ENCODE measurements around the gene IZUMO4.

The IZUMO4 gene

DNA sequence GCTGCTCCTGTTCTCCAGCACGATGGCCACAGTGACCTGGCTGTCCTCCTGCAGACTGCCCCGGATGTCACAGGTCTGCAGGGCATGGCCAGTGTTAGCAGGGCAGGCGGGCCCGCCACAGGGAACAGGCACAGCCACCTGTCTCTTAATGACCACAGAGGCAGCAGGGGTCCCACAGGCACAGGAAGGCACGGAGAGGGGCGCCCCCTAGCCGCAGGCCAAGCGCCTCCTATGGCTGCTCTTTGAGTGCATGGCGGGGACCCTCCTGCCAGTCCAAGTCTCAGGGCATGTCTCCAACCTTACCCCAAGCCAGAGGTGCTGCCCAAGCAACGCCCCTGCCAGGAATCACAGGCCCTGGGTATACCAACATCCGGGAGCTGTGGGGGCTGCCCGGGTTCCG is 14.1 kb downstream of the IZUMO4 start:
- DNase-seq: no peak

- DNase-seq: no peak
Observed at GRCh38 chr19:2111425-2111824, 14.7 kb downstream of the IZUMO4 start.

DNA sequence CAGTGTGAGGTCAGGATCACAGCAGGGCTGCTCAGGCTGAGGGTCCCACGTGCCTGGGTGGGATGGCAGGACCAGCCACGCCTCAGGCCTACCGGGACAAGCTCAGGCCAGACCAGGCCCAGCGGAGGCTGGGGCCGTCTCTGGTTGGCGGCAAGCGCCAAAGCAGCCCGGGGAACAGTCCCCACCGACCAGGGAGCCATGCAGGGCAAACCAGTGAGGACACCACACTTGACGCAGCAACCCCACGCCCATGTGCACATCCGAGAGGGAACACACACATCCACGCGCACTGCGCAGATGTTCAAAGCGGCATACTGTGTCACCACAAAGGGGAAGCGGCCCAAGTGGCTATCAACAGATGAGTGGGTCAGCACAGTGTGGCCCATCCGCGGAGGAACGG is 15.2 kb downstream of the IZUMO4 start:
- DNase-seq: no peak

- no peak for DNase-seq
Observed at GRCh38 chr19:2112516-2113320, 16.0 kb downstream of the IZUMO4 start.

GRCh38 chr19:2113439-2114211 is 16.9 kb downstream of the IZUMO4 start:
- no peak for DNase-seq

GRCh38 chr19:2114218-2114617 is 17.5 kb downstream of the IZUMO4 start:
- DNase-seq: no peak

- no peak for DNase-seq
Observed at GRCh38 chr19:2114821-2115220, 18.1 kb downstream of the IZUMO4 start.

GRCh38 chr19:2115324-2115723 is 18.6 kb downstream of the IZUMO4 start:
- DNase-seq: no peak

DNA sequence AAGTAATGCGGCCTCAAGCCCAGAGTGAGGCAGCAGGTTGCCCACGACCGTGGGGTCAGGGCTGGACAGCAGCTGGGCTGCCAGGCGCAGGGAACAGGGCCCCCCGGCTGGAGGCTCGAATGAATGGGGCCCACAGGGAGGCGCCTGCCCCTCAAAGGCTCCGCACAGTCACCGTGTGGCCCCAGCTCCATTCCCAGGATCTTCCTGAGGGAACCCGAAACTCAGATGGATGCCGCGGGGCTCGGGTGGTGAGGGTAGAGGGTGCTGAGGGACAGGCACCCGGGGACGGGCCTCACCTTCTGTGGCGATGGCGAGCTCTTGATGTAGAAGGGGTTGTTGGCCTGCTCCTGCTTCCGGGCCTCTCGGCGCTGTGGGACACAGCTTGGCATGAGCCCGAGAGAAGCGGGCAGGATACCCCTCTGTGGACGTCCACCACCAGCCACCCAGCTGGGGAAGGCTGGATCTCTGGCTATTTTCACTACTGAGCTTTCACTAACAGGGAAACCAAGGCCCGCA is 19.3 kb downstream of the IZUMO4 start:
- no peak for DNase-seq

DNA sequence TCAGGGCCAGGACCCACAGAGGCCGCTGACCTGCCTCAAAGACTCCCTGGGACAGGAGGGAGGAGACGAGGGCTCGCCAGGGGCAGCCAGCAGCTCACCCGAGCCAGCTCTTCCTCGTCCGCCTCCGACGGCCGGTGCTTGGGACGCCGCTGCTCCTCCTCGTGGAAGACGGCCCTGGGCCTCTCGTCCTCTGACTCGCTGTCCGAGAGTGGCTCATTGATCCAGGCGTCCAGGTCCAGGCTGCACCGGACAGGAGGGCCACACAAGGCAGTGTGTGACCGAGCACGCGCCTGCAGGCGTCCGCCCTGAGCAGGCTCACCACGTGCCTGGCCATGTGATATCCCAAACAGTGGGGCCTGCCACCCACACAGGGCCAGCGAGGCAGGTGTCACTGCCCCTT is 19.8 kb downstream of the IZUMO4 start:
- DNase-seq: no peak

- no peak for DNase-seq
Observed at GRCh38 chr19:2117215-2117960, 20.7 kb downstream of the IZUMO4 start.

DNA sequence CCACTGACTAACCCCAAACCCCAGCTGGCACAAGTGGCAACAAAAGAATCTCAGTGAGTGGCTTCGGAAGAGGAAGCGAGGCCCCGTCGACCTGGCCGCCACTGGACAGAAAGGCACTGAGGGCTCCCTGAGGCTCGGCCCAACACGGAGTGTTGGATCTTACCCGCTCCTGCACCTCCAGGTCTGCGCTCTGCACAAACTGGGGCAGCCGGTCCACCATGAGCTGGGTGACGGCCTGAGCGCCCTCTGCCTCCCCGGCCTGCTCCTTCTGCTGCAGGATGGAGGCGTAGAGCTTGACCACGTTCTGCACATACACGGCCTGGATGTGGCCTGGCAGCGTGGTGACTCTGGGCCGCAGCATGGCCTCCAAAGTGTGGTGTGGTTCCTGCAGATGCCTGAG is 21.7 kb downstream of the IZUMO4 start:
- DNase-seq: no peak

DNA sequence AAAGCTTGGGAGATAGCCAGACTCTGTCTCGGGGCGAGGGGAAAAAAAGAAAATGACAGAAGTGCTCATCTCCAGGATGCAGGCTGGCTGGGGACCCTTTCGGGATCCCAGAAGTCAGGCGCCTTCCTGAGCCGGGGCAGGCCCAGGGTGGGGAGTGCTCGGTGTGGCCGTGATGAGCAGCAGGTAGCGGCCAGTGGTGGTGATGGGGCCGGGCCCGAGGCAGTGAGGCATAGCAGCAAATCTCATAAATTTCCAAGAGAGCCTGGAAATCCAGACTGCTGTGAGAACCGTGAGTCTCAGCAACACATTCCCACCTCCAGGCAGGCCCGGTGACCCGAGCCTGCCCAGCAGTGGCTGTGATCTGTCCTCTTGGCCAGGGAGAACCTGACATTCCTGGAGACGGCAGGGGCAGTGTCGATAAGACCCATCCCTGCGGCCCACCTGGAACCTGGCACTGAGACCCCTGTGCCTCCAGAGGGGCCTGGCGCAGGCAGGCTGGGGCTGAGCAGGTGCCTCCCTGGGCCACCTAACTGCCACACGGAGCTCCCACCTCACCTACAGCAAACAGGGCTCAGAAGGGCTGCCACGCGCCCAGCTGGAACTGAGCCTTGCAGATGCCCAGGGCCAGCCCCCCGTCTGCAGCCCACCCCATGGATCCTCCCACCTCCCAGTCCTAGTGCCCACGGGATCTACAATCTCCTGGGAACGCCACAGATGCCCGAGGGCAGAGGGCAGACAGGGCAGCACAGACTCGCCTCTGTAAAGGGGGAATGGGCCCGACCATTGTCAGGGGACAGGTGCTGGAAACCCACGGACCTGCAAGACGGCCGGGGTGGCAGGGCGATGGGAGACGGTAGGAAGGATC is 23.4 kb downstream of the IZUMO4 start:
- no peak for DNase-seq

- no peak for DNase-seq
Observed at GRCh38 chr19:2120821-2121220, 24.1 kb downstream of the IZUMO4 start.

- DNase-seq: no peak
Observed at GRCh38 chr19:2121416-2122051, 24.8 kb downstream of the IZUMO4 start.

- no peak for DNase-seq
Observed at GRCh38 chr19:2122251-2122650, 25.5 kb downstream of the IZUMO4 start.

GRCh38 chr19:2122982-2123381 is 26.3 kb downstream of the IZUMO4 start:
- no peak for DNase-seq

DNA sequence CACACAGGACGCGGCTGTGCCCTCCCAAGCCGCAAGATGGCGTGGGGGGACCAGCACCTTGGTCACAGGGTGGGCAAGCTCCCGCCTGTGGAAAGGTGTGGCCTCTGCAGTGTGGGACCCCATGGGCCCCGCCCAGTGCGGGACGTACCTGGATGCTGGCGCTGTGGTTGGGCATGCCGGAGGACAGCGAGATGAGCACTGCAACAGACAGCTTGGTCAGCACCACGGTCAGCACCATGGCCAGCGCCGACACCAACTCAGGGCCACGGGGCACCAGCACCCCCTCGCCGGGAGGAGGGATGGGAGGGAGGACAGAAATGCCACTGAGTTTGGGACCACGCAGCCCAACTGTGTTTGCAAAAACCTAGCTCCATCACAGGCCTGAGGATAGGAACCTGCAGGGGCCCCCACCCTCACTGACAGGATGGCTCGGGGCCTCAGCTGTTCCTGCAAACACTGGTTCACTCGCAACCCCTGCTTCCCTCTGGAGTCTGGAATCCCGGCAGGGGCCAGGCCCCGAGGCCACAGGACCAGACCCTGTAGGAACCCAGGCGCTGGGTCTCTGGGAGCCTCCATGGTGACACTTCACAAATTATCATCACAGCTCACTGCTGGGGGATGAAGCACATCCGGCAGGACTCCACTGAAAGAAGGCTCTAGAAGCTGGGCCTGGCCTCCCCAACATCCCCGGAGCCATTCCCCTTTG is 27.1 kb downstream of the IZUMO4 start:
- DNase-seq: peak in 2 of 4 experiments; percentile 17 to 42

- no peak for DNase-seq
Observed at GRCh38 chr19:2126879-2127518, 30.3 kb downstream of the IZUMO4 start.

- DNase-seq: no peak
Observed at GRCh38 chr19:2127758-2128157, 31.0 kb downstream of the IZUMO4 start.
